HEK293 (cell line): ENCODE data around the gene HPCA.

Source experiments
- CTCF ChIA-PET: fragments of 350-600 bp; formaldehyde crosslinking; extraction: SDS; loops from one replicate; lab custom pipeline; 2021; ENCODE audit warnings: antibody characterized with exemption; lab: Yijun Ruan, JAX
- POLR2A ChIA-PET: fragments of 300-600 bp; formaldehyde crosslinking; extraction: SDS; loops from one replicate; lab custom pipeline; 2020; ENCODE audit warnings: antibody characterized with exemption, inconsistent platforms; lab: Yijun Ruan, JAX
- H3K27ac ChIP-seq: fragments of 200-500 bp; sonication (Bioruptor generic); 2 replicates; pipeline ENCODE4 v1.5.1; 2014; ENCODE audit warnings: low read depth, low read length, control low read depth, inconsistent platforms; ENCODE audit errors: extremely low read depth
- H3K36me3 ChIP-seq, 2 experiments: fragments of 200-500 bp in 1 of 2; sonication (Bioruptor generic) in 1 of 2; 1 replicate in 1 of 2; 2 replicates in 1 of 2; pipeline ENCODE4 v1.5.1; 2014 to 2017; ENCODE audit warnings: inconsistent platforms in 2 of 2, low read length in 2 of 2; ENCODE audit not compliant: control insufficient read depth in 2 of 2, insufficient read depth in 1 of 2
- H3K4me1 ChIP-seq: fragments of 200-500 bp; sonication (Bioruptor generic); 2 replicates; pipeline ENCODE4 v1.5.1; 2014; ENCODE audit warnings: mild to moderate bottlenecking, low read length, inconsistent platforms; ENCODE audit not compliant: control insufficient read depth, insufficient read depth
- H3K4me3 ChIP-seq: 2 replicates; pipeline ENCODE4 v1.5.1; 2011; ENCODE audit warnings: low read depth, mild to moderate bottlenecking, control low read depth, low read length, moderate library complexity
- H3K9me3 ChIP-seq: fragments of 200-500 bp; sonication (Bioruptor generic); 2 replicates; pipeline ENCODE4 v1.5.1; 2014; ENCODE audit warnings: low read depth, low read length, inconsistent platforms; ENCODE audit not compliant: control insufficient read depth, insufficient read depth
- BCL11B ChIP-seq: fragments of 450-650 bp; formaldehyde crosslinking; IDR thresholded peaks from 2 replicates; pipeline ENCODE4 v1.5.1; 2016; ENCODE audit warnings: low read depth, missing biosample characterization, missing genetic modification characterization
- FEZF1 ChIP-seq: fragments of 450-650 bp; formaldehyde crosslinking; IDR thresholded peaks from 2 replicates; pipeline ENCODE4 v1.5.1; 2016; ENCODE audit warnings: missing biosample characterization, missing genetic modification characterization
- GFI1B ChIP-seq: fragments of 450-650 bp; formaldehyde crosslinking; IDR thresholded peaks from 2 replicates; pipeline ENCODE4 v1.5.1; 2016; ENCODE audit warnings: missing biosample characterization, missing genetic modification characterization
- KLF16 ChIP-seq: fragments of 450-650 bp; formaldehyde crosslinking; IDR thresholded peaks from 2 replicates; pipeline ENCODE4 v1.5.1; 2017; ENCODE audit warnings: missing biosample characterization, missing genetic modification characterization
- ZBTB17 ChIP-seq: fragments of 450-650 bp; formaldehyde crosslinking; IDR thresholded peaks from 2 replicates; pipeline ENCODE4 v1.5.1; 2016; ENCODE audit warnings: missing biosample characterization, missing genetic modification characterization
- ZBTB48 ChIP-seq: fragments of 450-650 bp; formaldehyde crosslinking; IDR thresholded peaks from 2 replicates; pipeline ENCODE4 v1.5.1; 2016; ENCODE audit warnings: missing biosample characterization, missing genetic modification characterization
- ZNF23 ChIP-seq: fragments of 450-650 bp; formaldehyde crosslinking; IDR thresholded peaks from 2 replicates; pipeline ENCODE4 v1.5.1; 2016; ENCODE audit warnings: missing biosample characterization, missing genetic modification characterization, borderline replicate concordance
- ZNF24 ChIP-seq: fragments of 450-650 bp; formaldehyde crosslinking; IDR thresholded peaks from 2 replicates; pipeline ENCODE4 v1.5.1; 2016; ENCODE audit warnings: missing biosample characterization, missing genetic modification characterization
- ZNF335 ChIP-seq: fragments of 450-650 bp; formaldehyde crosslinking; conservative IDR thresholded peaks from 2 replicates; pipeline ENCODE4 v1.5.1; 2016; ENCODE audit warnings: missing biosample characterization, missing genetic modification characterization
- ZNF341 ChIP-seq: fragments of 450-650 bp; formaldehyde crosslinking; IDR thresholded peaks from 2 replicates; pipeline ENCODE4; 2016; ENCODE audit warnings: low read depth, missing biosample characterization, missing genetic modification characterization
- ZNF37A ChIP-seq: fragments of 450-650 bp; IDR thresholded peaks from 2 replicates; pipeline ENCODE4 v1.5.1; 2018; ENCODE audit warnings: missing biosample characterization, missing genetic modification characterization
- ZNF473 ChIP-seq: fragments of 450-650 bp; formaldehyde crosslinking; IDR thresholded peaks from 2 replicates; pipeline ENCODE4 v1.5.1; 2017; ENCODE audit warnings: missing biosample characterization, missing genetic modification characterization
- ZNF571 ChIP-seq: fragments of 450-650 bp; formaldehyde crosslinking; IDR thresholded peaks from 2 replicates; pipeline ENCODE4 v1.5.0; 2017; ENCODE audit warnings: missing biosample characterization, missing genetic modification characterization
- ZNF600 ChIP-seq: fragments of 450-650 bp; formaldehyde crosslinking; IDR thresholded peaks from 2 replicates; pipeline ENCODE4 v1.5.1; 2016; ENCODE audit warnings: missing biosample characterization, missing genetic modification characterization
- ZNF624 ChIP-seq: fragments of 450-650 bp; formaldehyde crosslinking; IDR thresholded peaks from 2 replicates; pipeline ENCODE4 v1.5.1; 2017; ENCODE audit warnings: missing biosample characterization, missing genetic modification characterization
- ZNF654 ChIP-seq: fragments of 450-650 bp; formaldehyde crosslinking; IDR thresholded peaks from 2 replicates; pipeline ENCODE4 v1.5.1; 2016; ENCODE audit warnings: low read depth, missing biosample characterization, missing genetic modification characterization
- ZNF785 ChIP-seq: fragments of 450-650 bp; formaldehyde crosslinking; IDR thresholded peaks from 2 replicates; pipeline ENCODE4 v1.5.1; 2016; ENCODE audit warnings: missing biosample characterization, missing genetic modification characterization
- TF ChIP-seq, protein P1 (sequence below): fragments of 450-650 bp; formaldehyde crosslinking; IDR thresholded peaks from 2 replicates; pipeline ENCODE4 v1.5.0; 2017; ENCODE audit warnings: missing biosample characterization, missing genetic modification characterization, borderline replicate concordance
- TF ChIP-seq, protein P2 (sequence below): fragments of 450-650 bp; formaldehyde crosslinking; IDR thresholded peaks from 2 replicates; pipeline ENCODE4 v1.5.1; 2016; ENCODE audit warnings: missing biosample characterization, missing genetic modification characterization
- TF ChIP-seq, protein P3 (sequence below): fragments of 450-650 bp; formaldehyde crosslinking; IDR thresholded peaks from 2 replicates; pipeline ENCODE4 v1.5.1; 2017; ENCODE audit warnings: missing biosample characterization, missing genetic modification characterization

The HPCA gene

DNA sequence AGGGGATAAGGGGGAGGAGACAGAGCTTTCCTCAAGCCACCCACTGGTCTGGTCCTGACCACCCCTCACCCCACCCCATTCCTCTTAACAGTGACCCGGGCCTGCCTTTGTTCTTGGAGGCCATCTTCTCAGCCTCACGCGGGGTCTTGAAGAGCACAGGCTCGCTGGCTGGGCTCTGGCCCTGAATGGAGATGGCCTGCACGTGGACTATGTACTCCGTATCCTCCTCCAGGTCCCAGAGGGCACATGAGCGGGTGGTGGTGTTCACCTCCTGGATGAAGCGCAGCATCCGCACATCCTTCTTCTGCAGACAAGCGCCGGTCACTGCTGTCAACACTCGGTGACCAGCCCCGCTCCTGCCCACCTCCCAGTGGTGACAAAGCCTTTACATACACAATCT is 18.2 kb upstream of the HPCA start:
- Histone ChIP-seq H3K27ac (no peak overlapping the region), H3K9me3 (no peaks in the 10 kb centered on the region), H3K4me3 (no peak overlapping the region), H3K36me3 (peaks cover 0 to 28% of the 10 kb centered on the region in 2 experiments; a peak in 1 of 3 replicates), H3K4me1 (no peaks in the 10 kb centered on the region; the same call in 1 of the 2 replicates)
- TF ChIP-seq ZNF785 (tag by site-specific recombination) (no peak), ZNF600 (tag by site-specific recombination) (peak; percentile 58)
- POLR2A ChIA-PET, result no interaction called here
- CTCF ChIA-PET, result interaction anchor here (0.7 kb wide), 1 partner anchor 168 kb away, joined by 3 read pairs; no protein-coding TSS in a partner anchor

DNA sequence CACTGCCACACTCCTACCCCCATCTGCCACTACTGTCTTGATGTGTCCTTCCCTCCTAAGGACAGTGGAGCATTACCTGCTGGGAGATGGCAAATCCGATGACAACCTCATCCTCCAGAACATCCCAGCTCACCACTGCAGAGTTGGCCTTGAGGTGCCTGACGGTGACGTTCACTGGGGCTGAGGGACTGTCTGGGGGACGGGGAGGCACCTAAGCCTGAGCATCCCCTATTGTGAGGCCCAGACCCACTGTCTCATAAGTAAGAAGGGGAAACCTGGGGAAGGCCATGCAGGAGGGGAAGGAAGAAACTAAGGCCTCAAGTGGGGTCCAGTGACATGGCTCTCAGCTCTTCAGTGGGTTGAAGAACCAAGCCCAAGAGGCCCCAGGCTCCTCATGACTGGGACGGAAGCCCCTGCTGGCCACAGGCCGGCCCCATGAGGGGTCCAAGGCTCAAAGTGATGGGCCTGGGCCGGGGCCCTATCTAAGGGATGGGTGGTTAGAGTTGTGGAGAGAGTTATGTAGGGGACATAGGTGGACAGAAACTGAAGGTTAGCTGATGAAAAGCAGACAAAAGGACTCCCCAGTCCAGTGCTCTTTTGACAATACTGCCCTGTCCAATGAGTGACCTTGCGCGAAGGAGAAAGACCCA is 17.4 kb upstream of the HPCA start:
- no peak for TF ChIP-seq KLF16 (tag by site-specific recombination)
- no peak for TF ChIP-seq ZNF624 (tag by site-specific recombination)
- no peak for TF ChIP-seq ZNF24 (tag by site-specific recombination)
- TF ChIP-seq ZBTB17 (tag by site-specific recombination), result no peak
- TF ChIP-seq, protein P1, sequence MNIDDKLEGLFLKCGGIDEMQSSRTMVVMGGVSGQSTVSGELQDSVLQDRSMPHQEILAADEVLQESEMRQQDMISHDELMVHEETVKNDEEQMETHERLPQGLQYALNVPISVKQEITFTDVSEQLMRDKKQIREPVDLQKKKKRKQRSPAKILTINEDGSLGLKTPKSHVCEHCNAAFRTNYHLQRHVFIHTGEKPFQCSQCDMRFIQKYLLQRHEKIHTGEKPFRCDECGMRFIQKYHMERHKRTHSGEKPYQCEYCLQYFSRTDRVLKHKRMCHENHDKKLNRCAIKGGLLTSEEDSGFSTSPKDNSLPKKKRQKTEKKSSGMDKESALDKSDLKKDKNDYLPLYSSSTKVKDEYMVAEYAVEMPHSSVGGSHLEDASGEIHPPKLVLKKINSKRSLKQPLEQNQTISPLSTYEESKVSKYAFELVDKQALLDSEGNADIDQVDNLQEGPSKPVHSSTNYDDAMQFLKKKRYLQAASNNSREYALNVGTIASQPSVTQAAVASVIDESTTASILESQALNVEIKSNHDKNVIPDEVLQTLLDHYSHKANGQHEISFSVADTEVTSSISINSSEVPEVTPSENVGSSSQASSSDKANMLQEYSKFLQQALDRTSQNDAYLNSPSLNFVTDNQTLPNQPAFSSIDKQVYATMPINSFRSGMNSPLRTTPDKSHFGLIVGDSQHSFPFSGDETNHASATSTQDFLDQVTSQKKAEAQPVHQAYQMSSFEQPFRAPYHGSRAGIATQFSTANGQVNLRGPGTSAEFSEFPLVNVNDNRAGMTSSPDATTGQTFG (tag by site-specific recombination), result no peak
- no peak for TF ChIP-seq GFI1B
- no peak for TF ChIP-seq ZNF473 (tag by site-specific recombination)
- Histone ChIP-seq H3K27ac (no peak overlapping the region), H3K36me3 (peaks cover 0 to 19% of the 10 kb centered on the region in 2 experiments; a peak in 1 of 3 replicates), H3K9me3 (no peaks in the 10 kb centered on the region), H3K4me3 (no peak overlapping the region), H3K4me1 (no peaks in the 10 kb centered on the region; the same call in 1 of the 2 replicates)
- ChIA-PET POLR2A (no interaction called here), CTCF (interaction anchor here (0.6 to 0.8 kb wide), 3 partner anchors 157 to 603 kb away, joined by 3 read pairs; no protein-coding TSS in a partner anchor)

DNA sequence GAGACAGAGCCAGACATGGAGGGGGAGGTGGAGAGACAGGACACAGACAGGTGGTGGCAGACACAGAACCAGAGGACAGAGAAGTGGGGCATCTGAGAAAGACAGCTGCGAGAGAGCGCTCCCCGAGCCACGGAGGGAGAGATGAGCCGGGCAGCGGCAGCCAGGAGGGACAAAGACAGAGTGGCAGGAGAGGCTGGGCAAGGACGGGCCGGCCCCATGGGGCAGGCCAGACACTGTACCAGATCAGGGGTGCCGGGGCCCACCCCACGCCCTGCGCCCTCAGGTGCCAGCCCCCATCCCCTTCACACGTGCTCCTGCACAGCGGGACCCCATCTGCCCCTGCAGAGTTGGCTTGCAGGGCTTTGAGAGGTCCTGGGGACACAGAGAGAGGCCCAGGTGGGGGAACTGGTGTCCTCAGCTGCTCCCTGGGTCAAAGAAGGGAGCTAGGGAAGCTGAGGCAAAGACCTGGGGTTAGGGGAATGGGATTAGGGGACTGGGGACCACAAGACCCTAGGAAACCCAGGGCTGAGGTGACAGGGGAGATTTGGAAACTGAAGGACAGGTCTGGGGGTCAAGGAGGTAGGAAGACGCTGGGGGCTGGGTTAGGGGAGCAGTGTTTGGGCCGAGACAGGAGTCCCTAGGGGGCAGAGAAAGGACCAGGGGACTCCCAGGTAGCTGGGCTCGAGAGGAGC is 16.2 kb upstream of the HPCA start:
- no peaks in the 10 kb centered on the region; the same call in 1 of the 2 replicates for H3K4me1 ChIP-seq
- H3K36me3 ChIP-seq, result peaks cover 0 to 11% of the 10 kb centered on the region in 2 experiments; a peak in 1 of 3 replicates
- CTCF ChIA-PET, result interaction anchor here (0.6 to 1.3 kb wide), 2 partner anchors 27 to 475 kb away, joined by 3 read pairs; no protein-coding TSS in a partner anchor
- H3K9me3 ChIP-seq, result no peaks in the 10 kb centered on the region
- POLR2A ChIA-PET, result no interaction called here
- H3K27ac ChIP-seq, result no peak overlapping the region
- no peak overlapping the region; the same call in 1 of the 2 replicates for H3K4me3 ChIP-seq
- TF ChIP-seq ZNF654 (tag by site-specific recombination) (no peak), BCL11B (tag by site-specific recombination) (no peak), ZNF571 (tag by site-specific recombination) (no peak), ZNF23 (tag by site-specific recombination) (no peak), ZNF341 (tag by site-specific recombination) (no peak), ZNF335 (tag by site-specific recombination) (peak; percentile 49), ZNF37A (tag by site-specific recombination) (no peak), FEZF1 (tag by site-specific recombination) (no peak), ZBTB48 (tag by site-specific recombination) (peak; percentile 34; the same call in 1 of the 2 replicates)
- TF ChIP-seq, protein P2, sequence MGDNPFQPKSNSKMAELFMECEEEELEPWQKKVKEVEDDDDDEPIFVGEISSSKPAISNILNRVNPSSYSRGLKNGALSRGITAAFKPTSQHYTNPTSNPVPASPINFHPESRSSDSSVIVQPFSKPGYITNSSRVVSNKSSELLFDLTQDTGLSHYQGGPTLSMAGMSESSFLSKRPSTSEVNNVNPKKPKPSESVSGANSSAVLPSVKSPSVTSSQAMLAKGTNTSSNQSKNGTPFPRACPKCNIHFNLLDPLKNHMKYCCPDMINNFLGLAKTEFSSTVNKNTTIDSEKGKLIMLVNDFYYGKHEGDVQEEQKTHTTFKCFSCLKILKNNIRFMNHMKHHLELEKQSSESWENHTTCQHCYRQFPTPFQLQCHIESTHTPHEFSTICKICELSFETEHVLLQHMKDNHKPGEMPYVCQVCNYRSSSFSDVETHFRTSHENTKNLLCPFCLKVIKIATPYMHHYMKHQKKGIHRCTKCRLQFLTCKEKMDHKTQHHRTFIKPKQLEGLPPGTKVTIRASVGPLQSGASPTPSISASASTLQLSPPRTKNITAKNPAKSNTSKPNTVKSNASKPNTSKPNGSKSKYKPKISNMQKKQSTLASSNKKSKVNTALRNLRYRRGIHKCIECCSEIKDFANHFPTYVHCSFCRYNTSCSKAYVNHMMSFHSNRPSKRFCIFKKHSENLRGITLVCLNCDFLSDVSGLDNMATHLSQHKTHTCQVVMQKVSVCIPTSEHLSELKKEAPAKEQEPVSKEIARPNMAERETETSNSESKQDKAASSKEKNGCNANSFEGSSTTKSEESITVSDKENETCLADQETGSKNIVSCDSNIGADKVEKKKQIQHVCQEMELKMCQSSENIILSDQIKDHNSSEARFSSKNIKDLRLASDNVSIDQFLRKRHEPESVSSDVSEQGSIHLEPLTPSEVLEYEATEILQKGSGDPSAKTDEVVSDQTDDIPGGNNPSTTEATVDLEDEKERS, result no peak
- TF ChIP-seq, protein P3, sequence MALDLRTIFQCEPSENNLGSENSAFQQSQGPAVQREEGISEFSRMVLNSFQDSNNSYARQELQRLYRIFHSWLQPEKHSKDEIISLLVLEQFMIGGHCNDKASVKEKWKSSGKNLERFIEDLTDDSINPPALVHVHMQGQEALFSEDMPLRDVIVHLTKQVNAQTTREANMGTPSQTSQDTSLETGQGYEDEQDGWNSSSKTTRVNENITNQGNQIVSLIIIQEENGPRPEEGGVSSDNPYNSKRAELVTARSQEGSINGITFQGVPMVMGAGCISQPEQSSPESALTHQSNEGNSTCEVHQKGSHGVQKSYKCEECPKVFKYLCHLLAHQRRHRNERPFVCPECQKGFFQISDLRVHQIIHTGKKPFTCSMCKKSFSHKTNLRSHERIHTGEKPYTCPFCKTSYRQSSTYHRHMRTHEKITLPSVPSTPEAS (tag by site-specific recombination), result no peak
- TF ChIP-seq, protein P1 (tag by site-specific recombination), result no peak
